Kidney (tissue), 14 donors: ENCODE measurements around the gene PLCB1. TPM values are rescaled to one million over a fixed set of nuclear protein-coding genes. Genes with fewer than 3 reads are reported as not detected.
A peak's percentile ranks its signal among the peaks of the same experiment; 100 is the strongest.

Experiments
- DNase-seq, 5 donors: peaks; one replicate each; pipeline ENCODE4 v3.0.0-alpha.2; 2013 to 2020
- FAIRE-seq: peaks from 2 replicates; lab custom pipeline; 2012; peaks lifted over from hg19 to GRCh38; lab: Jason Lieb, UNC
- H3K27ac ChIP-seq, 2 donors: one replicate each; pipeline ENCODE4 v1.7.0; 2013; ENCODE audit warnings: low read depth in 2 of 2, low read length in 2 of 2, inconsistent platforms in 1 of 2
- H3K27me3 ChIP-seq: one replicate; pipeline ENCODE4 v1.7.1; 2013; ENCODE audit warnings: low read length, inconsistent platforms; ENCODE audit not compliant: control insufficient read depth, insufficient read depth
- H3K36me3 ChIP-seq, 3 donors: one replicate each; pipeline versions ENCODE4 v1.7.0 to v1.7.1; 2013; ENCODE audit warnings: low read length in 3 of 3, control low read depth in 1 of 3, inconsistent platforms in 1 of 3; ENCODE audit not compliant: insufficient read depth in 3 of 3, control insufficient read depth in 2 of 3
- H3K4me1 ChIP-seq, 3 donors: one replicate each; pipeline versions ENCODE4 v1.7.0 to v1.7.1; 2013; ENCODE audit warnings: low read length in 3 of 3, inconsistent platforms in 1 of 3, low read depth in 1 of 3; ENCODE audit not compliant: control insufficient read depth in 2 of 3, insufficient read depth in 2 of 3
- H3K4me3 ChIP-seq, 3 donors: one replicate each; pipeline versions ENCODE4 v1.7.0 to v1.8.1; 2013; ENCODE audit warnings: low read length in 3 of 3, control low read depth in 1 of 3, inconsistent platforms in 1 of 3
- H3K9ac ChIP-seq, 3 donors: one replicate each; pipeline versions ENCODE4 v1.7.0 to v1.7.1; 2013; ENCODE audit warnings: low read length in 3 of 3, control low read depth in 1 of 3, inconsistent platforms in 1 of 3
- H3K9me3 ChIP-seq, 3 donors: one replicate each; pipeline versions ENCODE4 v1.7.0 to v1.7.1; 2013; ENCODE audit warnings: low read length in 3 of 3, control low read depth in 1 of 3, inconsistent platforms in 1 of 3; ENCODE audit not compliant: control insufficient read depth in 2 of 3, insufficient read depth in 1 of 3
- intact Hi-C: fragments of 100-400 bp; cut with DNase I; formaldehyde crosslinking; loops from one replicate; pipeline ENCODE4 v1.11.1; 2022
- polyA plus RNA-seq: library from polyadenylated mRNA; stranded (reverse); fragments of 350-450 nt; fragmentation: Illumina TruSeq; extraction: RNeasy Lipid Tissue Mini Kit (QIAGEN cat#74804); gene quantifications from one replicate; pipeline ENCODE4 v1.2.3, GENCODE V29; 2014; ENCODE audit warnings: low read depth, low replicate concordance; ENCODE audit not compliant: insufficient read depth
- total RNA-seq: library from RNA; stranded (reverse); fragmentation: NEBNext Ultra II Directional; extraction: Animal tissue kit (Norgen Biotek cat#: 25700); gene quantifications from one replicate; pipeline ENCODE4 v1.2.1, GENCODE V29; 2021
- TF ChIP-seq, protein P1 (sequence below): IDR thresholded peaks from 3 replicates; pipeline ENCODE4 v1.5.1; 2012; ENCODE audit warnings: mild to moderate bottlenecking, moderate library complexity, borderline replicate concordance; ENCODE audit not compliant: insufficient read depth; ENCODE audit errors: extremely low read depth
- donor health status: control.
- donor health status: control.
- donor health status: control.
- donor health status: control.
- donor health status: control.
- donor health status: DM: yes; HTN: yes; CAD: no.
- donor health status: Normal renal cell carcinoma (clear cell type).

The PLCB1 gene
- total and polyA plus RNA-seq, 2 donors from 2014 or later: 9.4 to 107 TPM

- H3K27ac ChIP-seq: no peak overlapping the region
- DNase-seq (no peak), FAIRE-seq (no peak)
- H3K4me1 ChIP-seq: no peaks in the 10 kb centered on the region
- TF ChIP-seq, protein P1, sequence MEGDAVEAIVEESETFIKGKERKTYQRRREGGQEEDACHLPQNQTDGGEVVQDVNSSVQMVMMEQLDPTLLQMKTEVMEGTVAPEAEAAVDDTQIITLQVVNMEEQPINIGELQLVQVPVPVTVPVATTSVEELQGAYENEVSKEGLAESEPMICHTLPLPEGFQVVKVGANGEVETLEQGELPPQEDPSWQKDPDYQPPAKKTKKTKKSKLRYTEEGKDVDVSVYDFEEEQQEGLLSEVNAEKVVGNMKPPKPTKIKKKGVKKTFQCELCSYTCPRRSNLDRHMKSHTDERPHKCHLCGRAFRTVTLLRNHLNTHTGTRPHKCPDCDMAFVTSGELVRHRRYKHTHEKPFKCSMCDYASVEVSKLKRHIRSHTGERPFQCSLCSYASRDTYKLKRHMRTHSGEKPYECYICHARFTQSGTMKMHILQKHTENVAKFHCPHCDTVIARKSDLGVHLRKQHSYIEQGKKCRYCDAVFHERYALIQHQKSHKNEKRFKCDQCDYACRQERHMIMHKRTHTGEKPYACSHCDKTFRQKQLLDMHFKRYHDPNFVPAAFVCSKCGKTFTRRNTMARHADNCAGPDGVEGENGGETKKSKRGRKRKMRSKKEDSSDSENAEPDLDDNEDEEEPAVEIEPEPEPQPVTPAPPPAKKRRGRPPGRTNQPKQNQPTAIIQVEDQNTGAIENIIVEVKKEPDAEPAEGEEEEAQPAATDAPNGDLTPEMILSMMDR: no peak
- H3K4me3 ChIP-seq: no peak overlapping the region
- H3K9ac ChIP-seq: no peak overlapping the region
- intact Hi-C loops: no loop called here
- no peaks in the 10 kb centered on the region for H3K27me3 ChIP-seq
- H3K9me3 ChIP-seq: no peaks in the 10 kb centered on the region
- H3K36me3 ChIP-seq: no peaks in the 10 kb centered on the region
Observed at GRCh38 chr20:8534368-8535160, 402.5 kb downstream of the PLCB1 start.

DNA sequence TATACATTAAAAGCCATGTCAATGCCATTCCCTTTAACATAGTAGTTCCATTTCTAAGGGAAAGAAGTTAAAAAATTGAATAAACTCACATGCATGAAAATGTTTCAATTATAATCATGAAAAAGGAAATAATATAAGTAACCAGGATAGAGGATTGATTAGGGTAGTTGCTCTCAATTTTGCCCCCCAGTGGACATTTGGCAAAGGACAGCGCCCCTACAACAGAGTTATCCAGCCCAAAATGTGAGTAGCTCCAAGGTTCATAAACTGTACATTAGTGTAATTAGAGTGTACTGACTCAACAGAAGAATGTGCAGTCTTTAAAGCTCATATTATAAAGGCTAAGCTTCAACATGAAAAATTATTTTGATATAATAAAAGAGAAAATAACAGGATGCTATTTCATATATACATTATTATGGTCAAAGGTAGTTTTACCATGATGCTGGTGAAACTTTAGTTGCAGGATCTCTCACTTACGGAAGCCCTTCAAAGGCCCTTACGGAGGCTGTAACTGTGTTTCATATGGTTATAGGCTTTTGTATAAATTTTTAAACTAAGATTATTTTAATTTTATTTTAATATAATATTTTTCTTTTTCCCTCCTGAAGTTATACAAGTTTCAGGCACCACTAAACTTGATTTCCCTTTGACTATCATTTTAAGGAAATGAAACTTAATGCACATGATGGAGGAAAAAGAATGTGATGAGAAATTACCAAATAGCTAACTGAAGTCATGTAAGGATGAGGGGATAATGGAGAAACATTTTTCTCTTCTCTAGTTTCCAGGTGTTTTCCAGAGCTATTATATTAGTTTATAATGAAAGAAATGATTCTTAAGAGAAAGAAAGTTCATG, 403.6 kb downstream of the PLCB1 start:
- Histone ChIP-seq H3K4me1 (no peaks in the 10 kb centered on the region), H3K36me3 (no peaks in the 10 kb centered on the region), H3K4me3 (no peak overlapping the region), H3K27ac (no peak overlapping the region), H3K27me3 (no peaks in the 10 kb centered on the region), H3K9me3 (no peaks in the 10 kb centered on the region), H3K9ac (no peak overlapping the region)
- intact Hi-C loops: no loop called here
- FAIRE-seq: no peak
- TF ChIP-seq, protein P1: peak; percentile 13
- no peak for DNase-seq

DNA sequence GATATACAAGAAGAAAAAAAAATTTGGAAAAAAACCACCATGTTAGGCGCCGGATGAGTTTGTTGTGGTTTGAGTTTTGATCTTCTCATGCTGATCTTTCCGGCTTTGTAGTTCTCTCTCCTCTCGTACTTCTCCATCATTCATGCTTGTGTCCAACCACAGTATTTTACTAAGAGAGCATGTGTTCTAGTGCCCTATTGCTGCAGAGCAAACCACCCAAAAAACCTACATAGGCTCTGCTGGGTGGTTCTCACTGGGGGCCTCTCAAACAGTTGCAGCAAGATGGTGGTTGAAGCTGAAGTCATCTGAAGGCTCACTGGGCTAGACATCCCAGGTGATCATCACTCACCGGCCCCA, 404.2 kb downstream of the PLCB1 start:
- TF ChIP-seq, protein P1: no peak
- FAIRE-seq: no peak

More for the DNA sequence above, 404.2 kb downstream of the PLCB1 start:
- H3K27me3 ChIP-seq: no peaks in the 10 kb centered on the region
- intact Hi-C loops: no loop called here
- DNase-seq: no peak
- no peak overlapping the region for H3K27ac ChIP-seq
- no peaks in the 10 kb centered on the region for H3K9me3 ChIP-seq
- no peaks in the 10 kb centered on the region for H3K4me1 ChIP-seq
- H3K9ac ChIP-seq: no peak overlapping the region
- no peak overlapping the region for H3K4me3 ChIP-seq
- no peaks in the 10 kb centered on the region for H3K36me3 ChIP-seq
